Measurements from ENCODE around the gene CLTCL1. TPM values are rescaled to one million over a fixed set of nuclear protein-coding genes. Genes with fewer than 3 reads are reported as not detected.

Gene CLTCL1
- total and polyA plus RNA-seq, 9 of the 15 experiments (the other 6 are each of a cell fraction or from before 2014, with no cell fraction given) = 1.1 to 11.7 (median 5.0) TPM

DNA sequence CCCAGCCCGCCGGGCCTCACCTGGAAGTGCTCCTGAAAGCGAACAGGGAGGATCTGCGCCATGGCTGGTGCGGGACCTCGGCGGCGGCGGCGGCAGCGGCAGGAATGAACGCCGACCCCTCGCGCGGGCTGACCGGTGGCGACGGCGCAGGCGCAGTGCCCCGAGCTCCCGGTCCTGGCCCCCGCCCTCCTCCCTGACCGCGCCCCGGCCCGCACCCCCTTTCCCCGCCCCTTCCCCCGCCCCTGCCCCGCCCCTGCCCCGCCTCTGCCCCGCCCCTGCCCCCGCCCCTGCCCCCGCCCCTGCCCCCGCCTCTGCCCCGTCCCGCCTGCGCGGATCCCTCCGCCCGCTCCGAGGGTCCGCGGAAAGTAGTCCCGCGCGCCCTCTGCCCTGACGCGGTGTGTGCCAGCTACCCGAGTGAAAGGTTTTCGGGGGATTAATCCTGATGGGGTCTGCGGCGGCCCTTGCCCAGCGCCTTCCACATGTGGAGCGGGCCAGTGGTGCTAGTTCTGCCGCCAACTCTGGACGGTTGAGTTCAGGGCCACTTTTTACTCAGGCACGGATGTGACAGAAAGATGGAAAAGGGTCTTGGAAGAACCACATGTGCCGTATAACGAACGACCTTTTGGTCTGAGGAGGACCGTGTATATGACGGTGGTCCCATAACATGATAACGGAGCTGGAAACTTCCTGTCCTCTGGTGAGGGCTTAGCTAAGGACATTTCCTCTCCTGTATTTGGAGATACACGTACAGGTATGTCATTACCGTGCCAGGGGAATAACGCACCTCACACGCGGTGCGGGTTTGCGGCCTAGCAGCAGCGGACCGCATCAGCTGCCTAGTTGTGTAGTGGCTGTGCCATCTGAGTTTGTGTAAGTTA is at the start of gene CLTCL1 (continued):
- TF ChIP-seq RBM25 (IDR thresholded peaks at IDR 0.05; ENCODE audit: low read depth, low read length, severe bottlenecking) (no peak), MXI1 (IDR thresholded peaks at IDR 0.05; ENCODE audit: low read depth, low read length) (peak; percentile 8; the same call in 1 of the 2 replicates), GATA2 (CRISPR knock-in tag; IDR thresholded peaks at IDR 0.05) (no peak), ZC3H11A (IDR thresholded peaks at IDR 0.05; ENCODE audit: low read depth, low read length) (no peak; the same call in 1 of the 2 replicates)
- TF ChIP-seq, protein P1, sequence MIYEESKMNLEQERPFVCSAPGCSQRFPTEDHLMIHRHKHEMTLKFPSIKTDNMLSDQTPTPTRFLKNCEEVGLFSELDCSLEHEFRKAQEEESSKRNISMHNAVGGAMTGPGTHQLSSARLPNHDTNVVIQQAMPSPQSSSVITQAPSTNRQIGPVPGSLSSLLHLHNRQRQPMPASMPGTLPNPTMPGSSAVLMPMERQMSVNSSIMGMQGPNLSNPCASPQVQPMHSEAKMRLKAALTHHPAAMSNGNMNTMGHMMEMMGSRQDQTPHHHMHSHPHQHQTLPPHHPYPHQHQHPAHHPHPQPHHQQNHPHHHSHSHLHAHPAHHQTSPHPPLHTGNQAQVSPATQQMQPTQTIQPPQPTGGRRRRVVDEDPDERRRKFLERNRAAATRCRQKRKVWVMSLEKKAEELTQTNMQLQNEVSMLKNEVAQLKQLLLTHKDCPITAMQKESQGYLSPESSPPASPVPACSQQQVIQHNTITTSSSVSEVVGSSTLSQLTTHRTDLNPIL (CRISPR knock-in tag; IDR thresholded peaks at IDR 0.05) = no peak
- TF ChIP-seq, protein P2, sequence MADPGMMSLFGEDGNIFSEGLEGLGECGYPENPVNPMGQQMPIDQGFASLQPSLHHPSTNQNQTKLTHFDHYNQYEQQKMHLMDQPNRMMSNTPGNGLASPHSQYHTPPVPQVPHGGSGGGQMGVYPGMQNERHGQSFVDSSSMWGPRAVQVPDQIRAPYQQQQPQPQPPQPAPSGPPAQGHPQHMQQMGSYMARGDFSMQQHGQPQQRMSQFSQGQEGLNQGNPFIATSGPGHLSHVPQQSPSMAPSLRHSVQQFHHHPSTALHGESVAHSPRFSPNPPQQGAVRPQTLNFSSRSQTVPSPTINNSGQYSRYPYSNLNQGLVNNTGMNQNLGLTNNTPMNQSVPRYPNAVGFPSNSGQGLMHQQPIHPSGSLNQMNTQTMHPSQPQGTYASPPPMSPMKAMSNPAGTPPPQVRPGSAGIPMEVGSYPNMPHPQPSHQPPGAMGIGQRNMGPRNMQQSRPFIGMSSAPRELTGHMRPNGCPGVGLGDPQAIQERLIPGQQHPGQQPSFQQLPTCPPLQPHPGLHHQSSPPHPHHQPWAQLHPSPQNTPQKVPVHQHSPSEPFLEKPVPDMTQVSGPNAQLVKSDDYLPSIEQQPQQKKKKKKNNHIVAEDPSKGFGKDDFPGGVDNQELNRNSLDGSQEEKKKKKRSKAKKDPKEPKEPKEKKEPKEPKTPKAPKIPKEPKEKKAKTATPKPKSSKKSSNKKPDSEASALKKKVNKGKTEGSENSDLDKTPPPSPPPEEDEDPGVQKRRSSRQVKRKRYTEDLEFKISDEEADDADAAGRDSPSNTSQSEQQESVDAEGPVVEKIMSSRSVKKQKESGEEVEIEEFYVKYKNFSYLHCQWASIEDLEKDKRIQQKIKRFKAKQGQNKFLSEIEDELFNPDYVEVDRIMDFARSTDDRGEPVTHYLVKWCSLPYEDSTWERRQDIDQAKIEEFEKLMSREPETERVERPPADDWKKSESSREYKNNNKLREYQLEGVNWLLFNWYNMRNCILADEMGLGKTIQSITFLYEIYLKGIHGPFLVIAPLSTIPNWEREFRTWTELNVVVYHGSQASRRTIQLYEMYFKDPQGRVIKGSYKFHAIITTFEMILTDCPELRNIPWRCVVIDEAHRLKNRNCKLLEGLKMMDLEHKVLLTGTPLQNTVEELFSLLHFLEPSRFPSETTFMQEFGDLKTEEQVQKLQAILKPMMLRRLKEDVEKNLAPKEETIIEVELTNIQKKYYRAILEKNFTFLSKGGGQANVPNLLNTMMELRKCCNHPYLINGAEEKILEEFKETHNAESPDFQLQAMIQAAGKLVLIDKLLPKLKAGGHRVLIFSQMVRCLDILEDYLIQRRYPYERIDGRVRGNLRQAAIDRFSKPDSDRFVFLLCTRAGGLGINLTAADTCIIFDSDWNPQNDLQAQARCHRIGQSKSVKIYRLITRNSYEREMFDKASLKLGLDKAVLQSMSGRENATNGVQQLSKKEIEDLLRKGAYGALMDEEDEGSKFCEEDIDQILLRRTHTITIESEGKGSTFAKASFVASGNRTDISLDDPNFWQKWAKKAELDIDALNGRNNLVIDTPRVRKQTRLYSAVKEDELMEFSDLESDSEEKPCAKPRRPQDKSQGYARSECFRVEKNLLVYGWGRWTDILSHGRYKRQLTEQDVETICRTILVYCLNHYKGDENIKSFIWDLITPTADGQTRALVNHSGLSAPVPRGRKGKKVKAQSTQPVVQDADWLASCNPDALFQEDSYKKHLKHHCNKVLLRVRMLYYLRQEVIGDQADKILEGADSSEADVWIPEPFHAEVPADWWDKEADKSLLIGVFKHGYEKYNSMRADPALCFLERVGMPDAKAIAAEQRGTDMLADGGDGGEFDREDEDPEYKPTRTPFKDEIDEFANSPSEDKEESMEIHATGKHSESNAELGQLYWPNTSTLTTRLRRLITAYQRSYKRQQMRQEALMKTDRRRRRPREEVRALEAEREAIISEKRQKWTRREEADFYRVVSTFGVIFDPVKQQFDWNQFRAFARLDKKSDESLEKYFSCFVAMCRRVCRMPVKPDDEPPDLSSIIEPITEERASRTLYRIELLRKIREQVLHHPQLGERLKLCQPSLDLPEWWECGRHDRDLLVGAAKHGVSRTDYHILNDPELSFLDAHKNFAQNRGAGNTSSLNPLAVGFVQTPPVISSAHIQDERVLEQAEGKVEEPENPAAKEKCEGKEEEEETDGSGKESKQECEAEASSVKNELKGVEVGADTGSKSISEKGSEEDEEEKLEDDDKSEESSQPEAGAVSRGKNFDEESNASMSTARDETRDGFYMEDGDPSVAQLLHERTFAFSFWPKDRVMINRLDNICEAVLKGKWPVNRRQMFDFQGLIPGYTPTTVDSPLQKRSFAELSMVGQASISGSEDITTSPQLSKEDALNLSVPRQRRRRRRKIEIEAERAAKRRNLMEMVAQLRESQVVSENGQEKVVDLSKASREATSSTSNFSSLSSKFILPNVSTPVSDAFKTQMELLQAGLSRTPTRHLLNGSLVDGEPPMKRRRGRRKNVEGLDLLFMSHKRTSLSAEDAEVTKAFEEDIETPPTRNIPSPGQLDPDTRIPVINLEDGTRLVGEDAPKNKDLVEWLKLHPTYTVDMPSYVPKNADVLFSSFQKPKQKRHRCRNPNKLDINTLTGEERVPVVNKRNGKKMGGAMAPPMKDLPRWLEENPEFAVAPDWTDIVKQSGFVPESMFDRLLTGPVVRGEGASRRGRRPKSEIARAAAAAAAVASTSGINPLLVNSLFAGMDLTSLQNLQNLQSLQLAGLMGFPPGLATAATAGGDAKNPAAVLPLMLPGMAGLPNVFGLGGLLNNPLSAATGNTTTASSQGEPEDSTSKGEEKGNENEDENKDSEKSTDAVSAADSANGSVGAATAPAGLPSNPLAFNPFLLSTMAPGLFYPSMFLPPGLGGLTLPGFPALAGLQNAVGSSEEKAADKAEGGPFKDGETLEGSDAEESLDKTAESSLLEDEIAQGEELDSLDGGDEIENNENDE (IDR thresholded peaks at IDR 0.05; ENCODE audit: low read depth, low read length) = peak; percentile 54
- TF ChIP-seq, protein P3, sequence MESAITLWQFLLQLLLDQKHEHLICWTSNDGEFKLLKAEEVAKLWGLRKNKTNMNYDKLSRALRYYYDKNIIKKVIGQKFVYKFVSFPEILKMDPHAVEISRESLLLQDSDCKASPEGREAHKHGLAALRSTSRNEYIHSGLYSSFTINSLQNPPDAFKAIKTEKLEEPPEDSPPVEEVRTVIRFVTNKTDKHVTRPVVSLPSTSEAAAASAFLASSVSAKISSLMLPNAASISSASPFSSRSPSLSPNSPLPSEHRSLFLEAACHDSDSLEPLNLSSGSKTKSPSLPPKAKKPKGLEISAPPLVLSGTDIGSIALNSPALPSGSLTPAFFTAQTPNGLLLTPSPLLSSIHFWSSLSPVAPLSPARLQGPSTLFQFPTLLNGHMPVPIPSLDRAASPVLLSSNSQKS (CRISPR knock-in tag; IDR thresholded peaks at IDR 0.05) = no peak
- TF ChIP-seq, protein P4, sequence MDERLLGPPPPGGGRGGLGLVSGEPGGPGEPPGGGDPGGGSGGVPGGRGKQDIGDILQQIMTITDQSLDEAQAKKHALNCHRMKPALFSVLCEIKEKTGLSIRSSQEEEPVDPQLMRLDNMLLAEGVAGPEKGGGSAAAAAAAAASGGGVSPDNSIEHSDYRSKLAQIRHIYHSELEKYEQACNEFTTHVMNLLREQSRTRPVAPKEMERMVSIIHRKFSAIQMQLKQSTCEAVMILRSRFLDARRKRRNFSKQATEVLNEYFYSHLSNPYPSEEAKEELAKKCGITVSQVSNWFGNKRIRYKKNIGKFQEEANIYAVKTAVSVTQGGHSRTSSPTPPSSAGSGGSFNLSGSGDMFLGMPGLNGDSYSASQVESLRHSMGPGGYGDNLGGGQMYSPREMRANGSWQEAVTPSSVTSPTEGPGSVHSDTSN (CRISPR knock-in tag; IDR thresholded peaks at IDR 0.05; ENCODE audit: low read depth) = no peak
- TF ChIP-seq, protein P4 (tag; conservative IDR thresholded peaks at IDR 0.05; ENCODE audit: low read depth) = no peak
